Neural progenitor cell (in vitro differentiated cells): ENCODE data around the gene ARL17B. TPM values are rescaled to one million over a fixed set of nuclear protein-coding genes. Genes with fewer than 3 reads are reported as not detected.

Experiments
- DNase-seq: peaks from one replicate; pipeline ENCODE4 v3.0.0-alpha.2; 2016; ENCODE audit warnings: low spot score
- H2AFZ ChIP-seq: fragments of 200-600 bp; sonication (generic); replicated peaks from 2 replicates; pipeline ENCODE4 v1.6.1; 2016; ENCODE audit warnings: antibody characterized with exemption
- H3F3A ChIP-seq: fragments of 200-600 bp; sonication (generic); 2 replicates; pipeline ENCODE4 v1.6.1; 2016; ENCODE audit warnings: antibody characterized with exemption, low read depth
- H3K27ac ChIP-seq: fragments of 200-600 bp; sonication (generic); 2 replicates; pipeline ENCODE4 v1.5.1; 2016; ENCODE audit warnings: mild to moderate bottlenecking
- H3K27me3 ChIP-seq: fragments of 200-600 bp; sonication (generic); 2 replicates; pipeline ENCODE4 v1.6.1; 2016; ENCODE audit warnings: mild to moderate bottlenecking, moderate library complexity
- H3K36me3 ChIP-seq: fragments of 200-600 bp; sonication (generic); 2 replicates; pipeline ENCODE4 v1.5.1; 2016
- H3K4me1 ChIP-seq: fragments of 200-600 bp; sonication (generic); 2 replicates; pipeline ENCODE4 v1.6.1; 2016; ENCODE audit warnings: mixed run types
- H3K4me2 ChIP-seq: fragments of 200-600 bp; sonication (generic); 2 replicates; pipeline ENCODE4 v1.6.1; 2016
- H3K4me3 ChIP-seq: fragments of 200-600 bp; sonication (generic); 2 replicates; pipeline ENCODE4 v1.5.1; 2016
- H3K79me2 ChIP-seq: fragments of 200-600 bp; sonication (generic); 2 replicates; pipeline ENCODE4 v1.6.1; 2016; ENCODE audit warnings: low read depth
- H3K9ac ChIP-seq: fragments of 200-600 bp; sonication (generic); 2 replicates; pipeline ENCODE4 v1.6.1; 2016
- H3K9me3 ChIP-seq: fragments of 200-600 bp; sonication (generic); 2 replicates; pipeline ENCODE4 v1.5.1; 2016; ENCODE audit warnings: low read depth
- H4K20me1 ChIP-seq: fragments of 200-600 bp; sonication (generic); 2 replicates; pipeline ENCODE4 v1.6.1; 2016; ENCODE audit warnings: low read depth
- H3K27ac Mint-ChIP-seq: 3 replicates; pipeline ENCODE4 v1.8.0; 2021; ENCODE audit warnings: mixed read lengths
- H3K27me3 Mint-ChIP-seq: 2 replicates; pipeline ENCODE4 v1.8.0; 2022; ENCODE audit warnings: low read depth, mild to moderate bottlenecking, inconsistent platforms, moderate library complexity, mixed read lengths; ENCODE audit not compliant: insufficient read depth
- H3K36me3 Mint-ChIP-seq: 3 replicates; pipeline ENCODE4 v1.8.0; 2021; ENCODE audit warnings: mixed read lengths
- H3K4me1 Mint-ChIP-seq: 3 replicates; pipeline ENCODE4 v1.8.0; 2021; ENCODE audit warnings: mixed read lengths
- H3K4me3 Mint-ChIP-seq: 3 replicates; pipeline ENCODE4 v1.8.0; 2021; ENCODE audit warnings: mild to moderate bottlenecking, moderate library complexity, mixed read lengths
- H3K9me3 Mint-ChIP-seq: 3 replicates; pipeline ENCODE4 v1.8.0; 2020; ENCODE audit warnings: mixed read lengths
- EZH2 ChIP-seq: fragments of 200-600 bp; sonication (generic); IDR thresholded peaks from 2 replicates; pipeline ENCODE4 v1.6.1; 2017; ENCODE audit warnings: antibody characterized with exemption, mild to moderate bottlenecking, moderate library complexity
- EZH2phosphoT487 ChIP-seq: fragments of 200-600 bp; sonication (generic); IDR thresholded peaks from 2 replicates; pipeline ENCODE4 v1.6.1; 2017; ENCODE audit warnings: antibody characterized with exemption
- total RNA-seq: library from RNA; depleted of rRNA; stranded (reverse); fragments of >200 nt; gene quantifications from 2 replicates; pipeline ENCODE4 v1.2.3, GENCODE V29; 2015; ENCODE audit warnings: low replicate concordance
- TF ChIP-seq, protein P1 (sequence below): fragments of 200-600 bp; sonication (generic); IDR thresholded peaks from 2 replicates; pipeline ENCODE4 v1.5.1; 2017; ENCODE audit warnings: antibody characterized with exemption, mild to moderate bottlenecking

The ARL17B gene
- total RNA-seq, 1 donor from 2014 or later, result 22.4 TPM

DNA sequence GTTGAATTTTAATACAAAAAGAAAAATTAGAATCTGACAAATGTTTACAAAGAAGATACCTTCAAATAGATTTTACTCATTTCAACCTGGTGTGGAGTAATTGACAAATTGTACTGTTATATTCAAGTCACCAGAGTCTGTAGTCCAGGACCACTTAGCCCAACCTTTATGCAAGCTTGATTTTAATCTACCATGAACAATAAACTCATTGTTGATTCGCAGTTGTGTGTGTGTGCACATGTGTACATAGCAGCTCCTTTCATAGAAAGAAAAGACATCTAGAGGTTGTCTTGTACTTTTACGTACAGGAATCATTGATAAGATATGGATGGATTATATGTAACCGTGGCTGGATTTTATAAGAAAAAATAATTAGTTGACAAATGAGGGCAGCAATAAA is 87.3 kb downstream of the ARL17B start:
- no peak overlapping the region for H3K27ac ChIP-seq
- H3K79me2 ChIP-seq, result no peaks in the 10 kb centered on the region
- peaks cover 6% of the 10 kb centered on the region for H4K20me1 ChIP-seq
- H3K4me2 ChIP-seq, result no peak overlapping the region
- TF ChIP-seq, protein P1, sequence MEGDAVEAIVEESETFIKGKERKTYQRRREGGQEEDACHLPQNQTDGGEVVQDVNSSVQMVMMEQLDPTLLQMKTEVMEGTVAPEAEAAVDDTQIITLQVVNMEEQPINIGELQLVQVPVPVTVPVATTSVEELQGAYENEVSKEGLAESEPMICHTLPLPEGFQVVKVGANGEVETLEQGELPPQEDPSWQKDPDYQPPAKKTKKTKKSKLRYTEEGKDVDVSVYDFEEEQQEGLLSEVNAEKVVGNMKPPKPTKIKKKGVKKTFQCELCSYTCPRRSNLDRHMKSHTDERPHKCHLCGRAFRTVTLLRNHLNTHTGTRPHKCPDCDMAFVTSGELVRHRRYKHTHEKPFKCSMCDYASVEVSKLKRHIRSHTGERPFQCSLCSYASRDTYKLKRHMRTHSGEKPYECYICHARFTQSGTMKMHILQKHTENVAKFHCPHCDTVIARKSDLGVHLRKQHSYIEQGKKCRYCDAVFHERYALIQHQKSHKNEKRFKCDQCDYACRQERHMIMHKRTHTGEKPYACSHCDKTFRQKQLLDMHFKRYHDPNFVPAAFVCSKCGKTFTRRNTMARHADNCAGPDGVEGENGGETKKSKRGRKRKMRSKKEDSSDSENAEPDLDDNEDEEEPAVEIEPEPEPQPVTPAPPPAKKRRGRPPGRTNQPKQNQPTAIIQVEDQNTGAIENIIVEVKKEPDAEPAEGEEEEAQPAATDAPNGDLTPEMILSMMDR, result no peak
- TF ChIP-seq EZH2, result no peak
- TF ChIP-seq EZH2phosphoT487, result no peak
- Mint-ChIP-seq H3K27me3 (peaks cover 13% of the 10 kb centered on the region), H3K27ac (no peak overlapping the region), H3K9me3 (peaks cover 3% of the 10 kb centered on the region), H3K36me3 (no peaks in the 10 kb centered on the region), H3K4me1 (no peaks in the 10 kb centered on the region), H3K4me3 (no peak overlapping the region)
- H3F3A ChIP-seq, result no peaks in the 10 kb centered on the region
- peaks cover 33% of the 10 kb centered on the region for H3K27me3 ChIP-seq
- no peak overlapping the region for H3K9ac ChIP-seq
- H3K4me1 ChIP-seq, result no peaks in the 10 kb centered on the region
- no peak overlapping the region for H3K4me3 ChIP-seq
- H2AFZ ChIP-seq, result no peak overlapping the region
- no peaks in the 10 kb centered on the region for H3K36me3 ChIP-seq
- no peak for DNase-seq
- no peaks in the 10 kb centered on the region for H3K9me3 ChIP-seq

DNA sequence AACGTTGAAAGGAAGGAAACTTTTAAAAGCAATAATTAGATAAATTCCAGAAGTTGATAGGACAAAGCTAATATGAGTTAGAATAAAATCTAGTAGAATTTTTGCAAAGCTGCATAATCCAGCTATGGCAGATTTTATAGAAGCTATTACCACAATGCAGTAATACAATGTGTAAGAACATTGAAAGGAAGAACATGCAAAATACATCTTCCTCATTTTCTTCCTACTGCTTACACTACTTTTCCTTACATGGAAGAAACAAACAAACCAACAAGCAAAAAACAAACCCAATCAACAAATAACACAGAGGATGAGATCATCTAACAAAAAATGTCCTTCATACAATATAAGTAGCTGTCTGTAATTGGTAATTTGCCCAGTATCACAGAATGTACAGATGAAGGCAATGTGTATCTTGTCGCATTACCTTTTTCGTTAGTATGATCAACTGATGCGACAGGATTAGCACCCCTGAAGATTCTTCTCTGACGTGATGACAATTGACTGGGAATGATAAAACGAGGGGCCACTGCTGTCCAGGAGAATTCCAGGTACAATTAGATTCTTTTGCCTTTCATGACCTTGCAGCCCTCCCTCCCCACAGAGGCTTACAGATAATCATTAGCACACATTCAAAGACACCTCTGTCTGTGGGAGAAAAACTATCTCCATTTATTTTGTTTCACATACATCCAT is 87.9 kb downstream of the ARL17B start:
- H3K36me3 Mint-ChIP-seq, result no peaks in the 10 kb centered on the region
- TF ChIP-seq, protein P1, result no peak
- TF ChIP-seq EZH2phosphoT487, result no peak
- TF ChIP-seq EZH2, result no peak
- peaks cover 7% of the 10 kb centered on the region for H4K20me1 ChIP-seq
- no peak overlapping the region for H3K9ac ChIP-seq
- H3K36me3 ChIP-seq, result no peaks in the 10 kb centered on the region
- H3K9me3 Mint-ChIP-seq, result peaks cover 3% of the 10 kb centered on the region
- H3K4me1 Mint-ChIP-seq, result no peaks in the 10 kb centered on the region
- H2AFZ ChIP-seq, result no peak overlapping the region
- H3K4me3 ChIP-seq, result no peak overlapping the region
- no peaks in the 10 kb centered on the region for H3K4me1 ChIP-seq
- H3K27me3 ChIP-seq, result peaks cover 39% of the 10 kb centered on the region
- DNase-seq, result no peak
- H3K27me3 Mint-ChIP-seq, result peaks cover 16% of the 10 kb centered on the region
- no peaks in the 10 kb centered on the region for H3K9me3 ChIP-seq
- peaks cover 1% of the 10 kb centered on the region for H3F3A ChIP-seq
- H3K4me3 Mint-ChIP-seq, result no peak overlapping the region
- H3K79me2 ChIP-seq, result no peaks in the 10 kb centered on the region
- H3K4me2 ChIP-seq, result no peak overlapping the region
- no peak overlapping the region for H3K27ac Mint-ChIP-seq
- H3K27ac ChIP-seq, result no peak overlapping the region

DNA sequence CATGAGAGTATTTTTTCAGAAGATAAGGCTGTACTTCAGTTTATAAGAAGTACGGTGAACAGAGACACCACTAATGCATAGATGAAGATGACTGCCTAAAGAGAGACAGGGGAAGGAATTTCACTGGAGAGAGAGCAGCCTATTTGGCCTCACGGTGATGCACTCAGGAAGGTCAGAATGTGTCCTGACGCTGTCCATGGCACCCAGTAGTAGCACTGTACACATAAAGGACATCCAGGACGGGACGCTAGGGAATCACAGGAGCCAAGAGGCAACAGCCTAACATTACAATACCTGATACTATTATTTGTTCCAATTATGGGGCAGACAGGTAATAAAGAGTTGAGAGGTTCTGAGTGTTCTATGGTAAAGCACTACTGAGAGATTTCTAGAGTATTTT is 91.5 kb downstream of the ARL17B start:
- Histone ChIP-seq H3K79me2 (no peaks in the 10 kb centered on the region), H4K20me1 (peaks cover 13% of the 10 kb centered on the region), H3K4me2 (no peak overlapping the region), H3K9me3 (no peaks in the 10 kb centered on the region), H3K27ac (no peak overlapping the region), H3K9ac (no peak overlapping the region), H3K36me3 (no peaks in the 10 kb centered on the region), H2AFZ (no peak overlapping the region), H3F3A (peaks cover 25% of the 10 kb centered on the region), H3K27me3 (peaks cover 73% of the 10 kb centered on the region), H3K4me1 (no peaks in the 10 kb centered on the region), H3K4me3 (no peak overlapping the region)
- TF ChIP-seq EZH2 (no peak), EZH2phosphoT487 (no peak)
- TF ChIP-seq, protein P1, result no peak
- no peak for DNase-seq
- Mint-ChIP-seq H3K9me3 (no peaks in the 10 kb centered on the region), H3K27me3 (peaks cover 35% of the 10 kb centered on the region), H3K27ac (no peak overlapping the region), H3K36me3 (no peaks in the 10 kb centered on the region), H3K4me1 (peaks cover 16% of the 10 kb centered on the region), H3K4me3 (no peak overlapping the region)
